Measurements from ENCODE around the gene COPZ1. TPM values are rescaled to one million over a fixed set of nuclear protein-coding genes. Genes with fewer than 3 reads are reported as not detected.

Gene COPZ1
- total RNA-seq, 8 experiments from 2014 or later: 117 to 152 (median 133) TPM

GRCh38 chr12:54401119-54401518 is 76.2 kb downstream of the COPZ1 start:
- peak in 4 of 8 experiments; percentile 35 to 79 (median 62) for ATAC-seq (replicated peaks in 6 of 8)
- Histone ChIP-seq H3K4me3 (no peak overlapping the region), H3K27ac (no peak overlapping the region), H3K4me1 (replicated peaks in 1 of 2) (no peaks in the 10 kb centered on the region)
- in situ Hi-C loops (cut with MboI; ENCODE audit: low pct_unique_long_range_greater_than_20kb in 2 of 9, low sequenced_read_pairs in 9 of 9, unreplicated experiment in 9 of 9): no loop called here
- WGBS, 10 experiments: 80 to 100% (median 92%) methylated on average over 2 of the region's 2 CpGs; no CpG with 5 or more reads in 7 of the 10 experiments

Other genes starting within 250 kb of the COPZ1 start
- 10 to 100 TPM; 22.7 to 55.9 (median 32.2) TPM for gene SMUG1, start 136.1 kb upstream of the COPZ1 start, total RNA-seq
- 100 to 1,000 TPM in 2 of 8 experiments, 10 to 100 TPM in 6; 20.8 to 172 (median 79.4) TPM for gene CBX5, start 45.0 kb upstream of the COPZ1 start, total RNA-seq
- gene HNRNPA1, start 44.4 kb upstream of the COPZ1 start, total RNA-seq: 1,000 to 10,000 TPM in 6 of 8 experiments, 100 to 1,000 TPM in 2; 737 to 3,366 (median 1,605) TPM
- 10 to 100 TPM in 1 of 8 experiments, 1 to 10 TPM in 3, under 1 TPM in 3, not detected in 1; 0.08 to 17.8 (median 1.6) TPM for gene NFE2, start 24.1 kb upstream of the COPZ1 start, total RNA-seq
- under 1 TPM in 7 of 8 experiments, not detected in 1; 0.14 to 0.76 (median 0.31) TPM for gene GPR84, start 39.4 kb downstream of the COPZ1 start, total RNA-seq
- gene ZNF385A, start 59.6 kb downstream of the COPZ1 start, total RNA-seq: 1 to 10 TPM; 1.3 to 8.6 (median 3.7) TPM
- gene ITGA5, start 94.1 kb downstream of the COPZ1 start, total RNA-seq: 10 to 100 TPM in 4 of 8 experiments, 1 to 10 TPM in 2, under 1 TPM in 2; 0.22 to 64.3 (median 15.5) TPM
- under 1 TPM in 2 of 8 experiments, not detected in 6; 0.50 to 0.71 TPM for gene GTSF1, start 148.5 kb downstream of the COPZ1 start, total RNA-seq
- gene NCKAP1L, start 172.6 kb downstream of the COPZ1 start, total RNA-seq: 1 to 10 TPM in 3 of 8 experiments, under 1 TPM in 5; 0.11 to 3.3 (median 0.54) TPM
- gene PDE1B, start 224.5 kb downstream of the COPZ1 start, total RNA-seq: 1 to 10 TPM in 7 of 8 experiments, under 1 TPM in 1; 0.46 to 6.8 (median 2.9) TPM